ENCODE results near the gene C2orf78.
A peak's percentile ranks its signal among the peaks of the same experiment; 100 is the strongest.
"Not testable (repeated sequence)": the region's sequence is repeated elsewhere in the genome, so short reads cannot be mapped to it uniquely, and the experiment has no call there.

C2orf78 gene, protein sequence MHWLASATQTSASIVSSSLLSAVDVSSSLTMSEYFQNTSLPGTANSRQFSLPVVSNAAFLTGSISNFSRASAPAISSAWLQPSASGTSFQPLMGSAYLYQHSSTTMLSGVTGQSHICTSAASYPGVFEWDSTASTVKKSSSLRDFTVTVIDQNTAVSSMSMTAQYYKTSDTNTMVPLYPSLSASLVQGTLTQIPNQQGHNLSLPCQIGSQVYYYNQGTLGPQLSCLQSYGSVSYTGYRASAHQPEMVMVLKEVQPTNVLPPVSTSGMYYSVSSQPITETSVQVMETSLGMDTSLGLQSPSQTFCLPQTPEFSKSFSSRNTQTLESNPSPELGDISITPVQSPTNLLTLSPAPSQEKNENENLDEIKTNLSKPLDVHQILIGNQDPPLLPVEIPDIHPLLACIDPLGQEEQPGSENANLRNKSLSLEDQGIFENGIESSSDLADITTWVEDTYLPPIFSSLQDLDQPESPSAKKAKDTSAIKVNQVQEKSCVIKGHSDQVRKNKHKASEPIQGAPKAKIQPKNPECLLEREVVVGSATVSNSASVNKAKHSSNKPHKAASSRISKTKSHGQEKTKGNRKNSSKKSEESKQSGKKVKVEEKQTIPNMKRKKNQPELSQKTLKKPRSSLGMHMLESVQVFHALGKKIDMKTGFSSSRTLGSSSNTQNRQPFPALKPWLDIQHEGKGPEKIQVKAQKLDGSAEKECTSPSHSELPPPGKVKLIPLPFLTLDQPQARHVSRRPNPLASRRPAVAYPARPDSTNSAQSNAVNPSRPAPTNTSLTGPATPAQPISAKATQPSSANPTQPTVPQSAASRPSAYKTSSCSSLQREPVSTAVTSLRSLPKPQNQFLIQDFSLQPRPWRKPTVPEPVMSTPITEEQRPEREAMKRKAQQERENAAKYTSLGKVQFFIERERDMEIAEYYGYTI

DNA sequence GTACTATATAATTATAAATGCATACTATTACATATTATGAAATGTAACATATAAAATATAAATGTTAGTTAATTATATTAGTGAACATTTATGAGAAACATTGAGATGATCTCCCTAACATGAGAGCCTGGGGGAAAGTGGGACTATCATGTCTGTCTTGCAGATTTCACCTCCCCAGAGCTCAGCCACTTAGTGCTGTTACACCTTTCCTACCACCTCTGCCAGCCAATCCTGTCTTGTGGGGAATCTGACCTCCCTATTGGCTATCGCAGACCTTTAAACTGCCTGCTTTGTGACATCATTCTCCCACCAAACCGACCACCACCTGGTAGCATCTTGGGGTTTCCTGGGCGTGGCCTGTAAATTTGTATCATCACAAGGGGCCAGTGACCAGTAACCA is at the start of gene C2orf78:
Gene C2orf78 (plus strand): TSS at position 301 of the 400 bp plus-strand sequence. CDS start 127 bp downstream, outside the sequence.
- DNase-seq, result not testable (repeated sequence)

DNA sequence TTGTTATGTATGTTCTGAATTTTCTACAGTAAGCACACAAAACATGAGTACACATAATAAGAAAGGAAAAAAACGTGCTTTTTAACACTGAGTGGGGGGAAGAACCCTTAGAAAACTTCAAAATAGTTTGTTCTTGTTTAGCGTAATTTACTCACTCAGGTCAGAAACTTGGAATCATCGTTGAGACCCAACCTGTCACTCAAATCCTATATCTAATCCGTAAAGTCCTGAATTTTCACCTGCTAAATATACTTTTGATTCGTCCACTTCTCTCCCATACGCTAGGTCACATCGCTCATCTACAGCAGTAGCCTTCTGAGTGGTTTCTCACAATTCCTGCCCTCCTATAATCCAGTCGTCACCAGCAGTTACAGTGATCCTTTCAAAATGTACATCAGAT is 47.6 kb upstream of the C2orf78 start:
- DNase-seq, result no peak

DNA sequence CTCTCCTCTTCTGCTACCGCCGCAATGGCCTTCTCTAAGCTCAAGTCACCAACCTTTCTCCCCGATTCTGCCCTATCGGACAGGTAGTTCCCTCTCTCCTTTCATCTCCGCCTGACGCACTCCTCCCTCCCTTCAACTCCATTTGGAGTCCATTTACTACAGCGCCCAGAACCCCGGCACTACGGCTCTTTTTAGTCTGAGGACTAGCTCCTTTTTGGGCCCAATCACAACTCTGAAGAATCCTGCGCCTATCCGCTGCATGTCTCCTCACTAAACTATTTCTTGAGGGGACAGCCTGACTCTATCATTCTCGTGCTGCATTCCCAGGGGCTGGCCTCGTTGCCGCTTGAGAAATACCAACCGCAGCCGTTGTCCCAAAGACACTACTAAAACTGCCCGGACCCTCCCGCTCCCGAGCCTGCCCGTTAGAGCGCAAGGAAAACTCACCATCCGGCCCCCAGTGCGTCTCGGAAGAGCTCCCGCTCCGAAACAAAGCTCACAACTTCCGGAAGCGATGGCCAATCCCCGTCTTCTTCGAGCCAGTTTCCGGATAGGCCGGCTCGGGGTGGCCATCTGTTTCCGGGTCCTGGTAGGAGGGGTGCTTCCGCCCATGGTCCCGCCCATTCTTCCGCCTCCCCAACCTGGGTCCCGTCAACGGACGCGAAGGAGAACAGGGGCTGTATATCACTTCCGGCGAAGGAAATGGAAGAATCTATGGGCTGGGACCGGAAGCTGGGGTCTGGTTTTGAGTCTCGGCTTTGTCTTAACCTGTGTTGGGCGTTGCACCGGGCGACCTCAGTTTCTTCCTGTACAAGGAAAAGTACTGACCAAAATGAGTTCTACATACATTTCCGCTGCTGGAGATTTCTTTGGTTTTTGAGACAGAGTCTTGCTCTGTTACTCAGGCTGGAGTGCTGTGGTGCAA is 46.9 kb upstream of the C2orf78 start, which contains the start of gene TPRKB:
Gene TPRKB (minus strand): TSS at position 491 of the 925 bp plus-strand sequence. CDS start 2,776 bp downstream, outside the sequence.
- peak; percentile 78 to 89 (median 87) for DNase-seq

DNA sequence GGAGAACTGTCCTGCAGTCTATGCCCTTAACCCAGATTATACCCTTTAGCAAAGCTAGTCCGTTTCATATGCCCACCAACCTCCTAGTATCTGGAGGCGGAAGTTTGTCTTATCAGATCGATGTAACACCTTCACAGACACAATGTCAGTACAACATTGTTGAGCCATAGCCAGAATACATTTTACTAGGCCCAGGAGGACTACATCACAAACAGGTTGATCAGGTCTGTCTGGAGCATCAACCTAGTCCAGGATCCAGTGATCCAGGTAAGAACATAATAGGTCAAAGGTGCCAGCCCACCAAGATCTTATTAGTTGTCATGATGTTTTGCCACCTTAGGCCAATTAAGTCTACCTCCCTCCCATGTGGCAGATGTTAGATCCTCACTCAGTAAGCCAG is 44.9 kb upstream of the C2orf78 start:
- DNase-seq, result no peak

DNA sequence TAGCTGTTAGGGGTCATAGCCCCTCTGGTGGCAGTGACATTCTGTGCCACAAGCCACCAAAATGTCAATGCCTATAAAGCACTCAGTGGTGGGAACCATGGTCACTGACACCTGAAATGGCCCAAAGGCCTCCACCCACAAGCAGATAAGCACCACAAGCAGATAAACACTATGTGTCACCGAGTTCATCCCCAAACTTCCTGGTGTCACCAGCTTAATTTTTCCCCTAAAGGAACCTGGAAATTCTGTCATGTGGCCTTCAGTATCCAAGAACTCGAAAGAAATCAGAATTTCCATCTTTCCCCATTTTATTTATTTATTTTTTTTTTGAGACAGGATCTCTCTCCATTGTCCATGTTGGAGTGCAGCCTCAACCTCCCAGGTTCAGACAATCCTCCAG is 43.2 kb upstream of the C2orf78 start:
- no peak for DNase-seq

DNA sequence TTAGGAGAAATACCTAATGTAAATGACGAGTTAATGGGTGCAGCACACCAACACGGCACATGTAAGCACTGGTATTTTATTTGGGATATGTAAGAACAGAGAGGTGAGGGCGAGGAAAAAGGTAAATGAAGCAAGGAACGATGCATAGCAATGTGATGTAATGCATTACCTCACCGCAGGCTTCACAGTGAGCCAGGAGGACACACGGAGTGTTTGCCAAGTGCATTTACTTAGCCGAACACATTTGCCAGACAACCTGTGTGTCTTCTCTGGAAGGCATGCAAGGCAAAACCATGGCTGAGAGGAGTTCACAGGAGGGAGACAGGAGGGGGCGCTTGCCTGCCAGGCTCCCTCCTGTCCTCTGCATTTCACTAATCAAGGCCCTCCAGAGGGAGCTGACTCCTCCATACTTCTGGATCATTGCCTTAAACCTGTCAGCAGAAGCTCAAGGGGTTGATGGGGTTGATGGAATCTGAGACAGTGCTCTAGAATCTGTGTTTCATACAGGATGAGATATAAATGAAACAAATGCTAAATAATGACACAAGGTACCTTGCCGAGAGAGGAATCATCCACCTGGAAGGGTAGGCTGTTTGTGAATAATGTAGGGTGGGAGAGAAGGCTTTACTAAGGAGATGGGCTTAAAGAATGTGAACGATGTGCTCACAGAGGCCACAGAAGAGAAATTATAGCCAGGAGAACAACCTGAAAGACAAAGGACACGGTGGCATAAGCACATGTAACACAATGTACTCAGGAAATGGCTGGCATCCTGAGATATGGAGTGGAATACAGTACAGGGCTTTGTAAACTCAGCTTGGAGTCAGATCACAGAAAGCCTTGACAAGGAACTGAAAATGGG is 37.7 kb upstream of the C2orf78 start:
- no peak for DNase-seq

DNA sequence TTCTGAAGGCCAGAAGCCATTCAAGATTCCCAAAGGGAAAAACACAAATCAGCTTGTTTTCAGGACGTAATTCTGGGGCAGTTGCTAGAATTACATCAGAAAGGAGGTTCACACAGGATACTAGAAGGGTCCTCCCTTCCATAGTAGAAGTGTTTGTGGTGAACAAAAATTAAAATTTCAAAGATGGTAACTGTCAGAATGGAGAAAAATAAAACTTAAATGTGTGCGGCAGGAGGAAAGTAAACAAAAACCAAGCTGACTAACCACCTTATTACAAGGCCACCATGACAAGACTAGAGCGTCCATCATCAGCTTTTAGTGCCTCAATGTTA is 37.1 kb upstream of the C2orf78 start:
- no peak for DNase-seq

DNA sequence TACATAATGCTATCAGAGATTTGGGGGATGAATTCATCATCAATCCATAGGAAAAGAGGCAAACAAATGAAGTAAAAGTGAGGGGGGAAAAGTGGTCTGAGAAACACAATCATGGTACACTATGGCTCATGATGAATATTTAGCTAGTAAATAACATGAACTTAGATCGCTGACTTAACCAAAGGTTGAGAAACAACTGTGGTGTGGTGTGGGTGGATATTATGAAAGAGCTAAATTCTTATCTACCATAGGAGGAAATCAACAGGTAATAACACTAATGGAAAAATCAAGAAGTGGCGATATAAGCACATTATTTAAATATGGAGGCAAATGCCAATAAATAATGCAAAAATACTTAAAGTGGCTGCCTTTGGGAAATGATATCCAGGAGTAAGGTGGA is 34.7 kb upstream of the C2orf78 start:
- DNase-seq, result no peak

DNA sequence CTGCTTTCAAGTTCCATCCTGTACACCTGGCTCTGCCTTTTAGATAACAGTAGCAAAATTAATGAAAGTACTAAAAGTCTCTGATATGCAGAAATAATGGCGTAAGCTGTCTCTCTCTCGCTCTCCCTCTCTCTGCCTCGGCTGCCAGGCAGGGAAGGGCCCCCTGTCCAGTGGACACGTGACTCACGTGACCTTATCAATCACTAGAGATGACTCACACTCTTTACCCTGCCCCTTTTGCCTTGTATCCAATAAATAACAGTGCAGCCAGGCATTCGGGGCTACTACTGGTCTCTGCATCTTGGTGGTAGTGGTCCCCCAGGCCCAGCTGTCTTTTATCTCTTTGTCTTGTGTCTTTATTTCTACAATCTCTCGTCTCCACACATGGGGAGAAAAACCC is 29.7 kb upstream of the C2orf78 start:
- not testable (repeated sequence) for DNase-seq

DNA sequence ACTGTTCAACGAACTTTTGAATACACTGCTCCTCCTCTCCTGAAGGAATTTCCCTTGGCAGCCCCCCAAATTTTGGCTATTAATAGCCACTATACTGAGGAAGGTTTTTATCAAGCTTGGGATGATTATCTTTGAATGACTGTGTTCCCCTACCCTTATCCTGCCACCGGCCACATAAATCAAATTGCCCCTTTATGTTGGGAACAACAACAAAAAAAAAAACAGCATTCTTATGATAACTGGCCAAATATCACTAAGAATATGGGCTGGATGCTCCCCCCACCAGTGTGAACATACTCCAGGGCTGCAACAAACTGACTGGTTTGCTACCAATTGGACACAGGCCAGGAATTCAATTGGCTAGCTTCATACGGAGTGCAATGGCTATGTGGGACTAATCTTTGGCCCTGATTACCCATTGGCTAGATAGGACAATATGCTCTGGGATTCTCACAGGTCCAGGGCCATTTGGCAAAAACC is 24.7 kb upstream of the C2orf78 start:
- DNase-seq, result no peak

DNA sequence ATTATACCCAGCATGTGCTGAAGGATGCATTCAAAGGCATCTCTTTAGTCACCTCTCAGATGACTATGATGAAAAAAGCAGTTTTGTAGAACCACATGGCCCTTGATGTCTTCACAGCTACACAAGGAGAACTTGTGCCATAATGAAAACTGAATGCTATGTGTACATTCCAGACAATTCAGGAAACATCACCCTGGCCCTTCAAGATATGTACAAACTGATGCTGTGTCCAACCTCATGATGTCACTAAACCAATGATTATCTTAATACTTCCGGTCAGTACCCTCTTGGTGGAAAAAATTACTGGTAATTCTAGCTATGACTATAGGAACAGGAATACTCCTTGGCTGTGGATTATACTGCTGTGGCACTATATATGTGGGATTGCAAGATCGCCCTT is 24.1 kb upstream of the C2orf78 start:
- DNase-seq, result no peak

DNA sequence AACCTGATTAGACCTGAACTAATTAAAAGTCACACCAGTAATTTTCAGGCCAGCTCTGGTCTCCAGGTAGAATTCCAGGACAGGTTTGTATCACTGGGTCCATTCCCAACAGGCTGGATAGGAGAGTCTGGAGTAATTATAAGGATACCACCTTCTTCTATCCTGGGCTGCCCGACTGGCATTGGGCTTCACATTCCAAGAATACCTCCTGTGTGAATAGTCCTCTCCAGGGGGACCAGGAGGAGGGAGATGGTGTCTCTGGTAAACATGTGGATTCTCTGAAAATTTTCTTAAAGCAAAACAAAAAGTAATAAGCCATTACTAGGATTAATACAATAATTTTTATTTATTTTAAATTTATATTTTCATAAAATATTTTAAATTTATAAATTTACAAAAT is 21.4 kb upstream of the C2orf78 start:
- DNase-seq, result no peak

DNA sequence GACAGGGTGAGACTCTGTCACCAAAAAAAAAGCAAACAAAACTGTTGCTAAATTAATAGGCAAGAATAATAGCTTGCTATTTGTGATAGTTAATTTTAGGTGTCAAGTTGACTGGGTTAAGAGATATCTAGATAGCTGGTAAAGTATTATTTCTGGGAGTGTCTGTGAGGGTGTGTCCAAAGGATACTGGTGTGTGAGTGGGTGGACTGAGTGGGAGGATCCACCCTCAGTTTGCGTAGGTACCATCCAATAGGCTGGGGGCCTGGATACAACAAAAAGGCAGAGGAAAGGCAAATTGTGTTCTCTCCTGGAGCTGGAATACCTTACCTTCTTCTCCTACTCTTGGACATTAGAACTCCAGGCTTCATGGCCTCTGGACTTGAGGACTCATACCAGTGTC is 19.0 kb upstream of the C2orf78 start:
- DNase-seq, result no peak

DNA sequence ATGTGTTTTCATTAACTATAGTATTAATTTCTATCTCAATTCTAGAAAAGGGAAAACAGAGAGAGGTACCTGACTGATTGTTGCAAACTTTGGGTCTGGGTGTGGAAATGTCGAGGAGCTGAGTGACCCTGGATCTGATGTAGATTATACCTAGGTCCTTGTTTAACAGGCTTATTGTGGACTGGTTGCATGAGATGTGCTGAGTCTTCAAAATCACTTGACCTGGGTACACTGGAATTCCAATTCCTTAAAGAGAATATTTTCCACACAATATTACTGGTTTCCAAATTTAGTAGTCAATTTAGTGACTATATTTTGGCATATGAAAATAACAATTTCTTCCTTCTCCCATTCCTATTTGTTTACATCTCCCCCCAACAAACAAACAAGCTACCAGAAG is 17.6 kb upstream of the C2orf78 start:
- DNase-seq, result no peak

DNA sequence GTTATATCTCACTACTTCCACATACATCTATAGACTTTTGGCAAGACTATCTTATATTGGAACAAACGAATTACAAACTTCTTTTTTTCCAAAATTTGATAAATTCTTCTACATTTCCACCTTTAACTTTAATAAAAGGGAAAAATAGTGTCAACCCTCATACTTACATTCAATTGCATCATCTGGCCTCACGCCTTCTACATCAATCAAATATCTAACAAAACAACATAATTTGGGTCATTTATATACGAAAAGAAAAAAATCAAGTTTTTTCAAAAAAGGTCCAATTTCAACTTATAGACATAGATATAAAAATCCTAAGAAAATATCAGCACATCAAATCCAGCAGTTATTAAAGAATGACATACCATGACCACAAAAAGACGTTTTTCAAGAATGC is 17.0 kb upstream of the C2orf78 start:
- DNase-seq, result no peak

DNA sequence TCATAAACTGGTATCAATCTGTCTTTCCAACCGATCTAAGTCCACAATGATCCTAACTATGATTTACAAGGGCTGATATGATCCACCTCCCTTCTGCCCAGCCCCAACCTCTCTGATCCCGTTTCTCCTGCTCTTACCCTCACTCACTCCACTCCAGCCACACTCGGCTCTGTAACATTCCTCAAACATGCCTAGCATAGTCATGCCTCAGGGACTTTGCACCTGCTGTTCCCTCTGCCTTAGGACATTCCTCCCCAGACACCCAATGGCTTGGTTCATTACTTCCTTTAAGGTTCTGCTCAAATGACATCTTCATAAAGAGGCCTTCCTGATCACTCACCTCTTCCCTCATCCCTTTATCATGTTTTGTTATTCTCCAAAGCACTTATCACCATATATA is 13.3 kb upstream of the C2orf78 start:
- no peak for DNase-seq

DNA sequence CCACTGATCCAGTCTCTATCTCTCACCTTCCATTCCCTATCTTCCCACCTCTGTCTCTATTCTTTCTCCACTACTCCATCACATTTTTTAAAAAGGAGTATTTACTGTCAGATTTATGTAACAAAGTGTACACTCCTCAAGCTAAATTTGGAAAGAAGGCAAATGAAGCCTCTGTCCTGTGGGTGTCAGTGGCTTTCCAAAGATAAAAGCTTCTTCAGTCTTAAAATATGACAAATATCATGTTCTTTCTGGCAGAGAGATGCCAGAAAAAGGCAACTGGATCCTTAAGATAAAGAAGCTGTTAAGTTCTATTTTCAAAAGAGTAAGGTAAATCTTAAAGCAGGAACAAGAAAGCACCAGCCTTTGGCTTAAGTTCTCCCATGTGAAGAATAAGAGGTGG is 11.2 kb upstream of the C2orf78 start:
- DNase-seq, result no peak

DNA sequence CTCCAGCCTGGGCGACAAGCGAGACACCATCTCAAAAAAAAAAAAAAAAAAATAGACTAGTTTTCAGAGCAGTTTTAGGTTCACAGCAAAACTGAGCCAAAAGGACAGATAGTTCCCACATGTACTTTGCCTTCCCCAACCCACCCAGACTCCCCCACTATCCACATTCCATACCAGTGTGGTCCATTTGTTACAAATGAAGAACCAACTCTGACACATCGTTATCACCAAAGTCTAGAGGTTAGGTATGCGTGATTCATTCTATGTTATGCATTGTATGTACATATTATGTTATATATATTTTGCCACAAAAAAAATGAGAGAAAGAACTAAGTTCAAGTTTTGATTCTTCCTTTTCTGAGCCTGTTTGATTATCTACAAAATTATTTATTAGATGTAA is 7.6 kb upstream of the C2orf78 start:
- no peak for DNase-seq

DNA sequence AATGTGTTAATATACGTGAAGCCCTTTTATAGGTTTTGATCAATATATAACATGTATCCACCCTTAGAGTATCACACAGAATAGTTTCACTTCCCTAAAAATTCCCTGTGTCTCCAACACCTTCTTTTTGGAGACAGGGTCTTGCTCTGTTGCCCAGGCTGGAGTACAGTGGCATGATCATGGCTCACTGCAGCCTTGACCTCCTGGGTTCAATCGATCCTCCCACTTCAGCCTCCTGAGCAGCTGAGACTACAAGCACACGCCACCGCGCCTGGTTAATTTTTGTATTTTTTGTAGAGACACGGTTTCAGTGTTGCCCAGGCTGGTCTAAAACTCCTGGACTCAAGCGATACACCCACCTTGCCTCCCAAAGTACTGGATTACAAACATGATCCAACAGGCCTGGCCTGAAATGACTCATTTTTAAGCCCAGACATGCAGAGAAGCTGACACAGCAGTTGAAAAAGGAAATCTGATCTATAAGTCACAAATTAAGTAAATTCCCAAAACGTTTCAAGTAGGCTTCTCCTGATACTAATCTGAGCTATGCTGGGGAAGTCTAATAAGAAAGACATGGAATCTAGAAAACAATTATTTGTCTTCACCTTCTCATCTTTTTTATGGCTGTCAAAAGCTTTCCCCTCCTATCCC is 7.0 kb upstream of the C2orf78 start:
- no peak for DNase-seq

DNA sequence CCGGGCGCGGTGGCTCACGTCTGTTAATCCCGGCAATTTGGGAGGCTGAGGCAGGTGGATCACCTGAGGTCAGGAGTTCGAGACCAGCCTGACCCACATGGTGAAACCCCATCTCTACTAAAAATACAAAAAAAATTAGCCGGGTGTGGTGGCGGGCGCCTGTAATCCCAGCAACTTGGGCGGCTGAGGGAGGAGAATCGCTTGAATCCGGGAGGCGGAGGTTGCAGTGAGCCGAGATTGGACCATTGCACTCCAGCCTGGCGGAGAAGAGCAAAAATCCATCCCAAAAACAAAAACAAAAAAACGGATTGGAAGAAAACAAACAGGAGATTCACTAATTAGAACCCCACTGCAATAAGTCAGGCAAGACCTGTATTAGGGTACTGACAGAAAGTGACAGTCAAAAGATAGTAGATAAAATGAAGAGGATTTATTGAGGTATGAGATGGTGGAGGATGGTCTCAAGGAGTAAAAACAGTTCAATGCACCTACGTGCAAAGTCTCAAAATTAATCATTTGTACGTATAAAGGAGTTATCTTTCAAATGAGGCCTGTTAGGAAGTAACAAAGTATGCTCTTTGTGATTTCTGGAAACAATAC is 5.0 kb upstream of the C2orf78 start:
- DNase-seq, result not testable (repeated sequence)

Measured in activated CD4-positive, CD25-positive, alpha-beta regulatory T cell (primary cell).